ENCODE data around the gene ZNF83. TPM values are rescaled to one million over a fixed set of nuclear protein-coding genes. Genes with fewer than 3 reads are reported as not detected.

ZNF83 gene
- total RNA-seq, 1 donor from 2014 or later = 43.7 TPM

DNA sequence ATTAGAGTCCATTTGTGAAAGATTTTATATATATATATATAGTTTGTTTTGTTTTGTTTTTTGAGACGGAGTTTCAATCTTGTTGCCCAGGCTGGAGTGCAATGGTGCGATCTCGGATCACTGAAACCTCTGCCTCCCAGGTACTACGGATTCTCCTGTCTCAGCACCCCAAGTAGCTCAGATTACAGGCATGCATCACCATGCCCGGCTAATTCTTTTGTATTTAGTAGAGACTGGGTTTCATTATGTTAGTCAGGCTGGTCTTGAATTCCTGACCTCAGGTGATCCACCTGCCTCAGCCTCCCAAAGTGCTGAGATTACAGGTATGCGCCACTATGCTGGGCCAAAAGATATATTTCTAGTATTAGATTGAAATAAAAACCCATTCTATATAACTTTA, 72.0 kb downstream of the ZNF83 start:
- TF ChIP-seq, protein P1, sequence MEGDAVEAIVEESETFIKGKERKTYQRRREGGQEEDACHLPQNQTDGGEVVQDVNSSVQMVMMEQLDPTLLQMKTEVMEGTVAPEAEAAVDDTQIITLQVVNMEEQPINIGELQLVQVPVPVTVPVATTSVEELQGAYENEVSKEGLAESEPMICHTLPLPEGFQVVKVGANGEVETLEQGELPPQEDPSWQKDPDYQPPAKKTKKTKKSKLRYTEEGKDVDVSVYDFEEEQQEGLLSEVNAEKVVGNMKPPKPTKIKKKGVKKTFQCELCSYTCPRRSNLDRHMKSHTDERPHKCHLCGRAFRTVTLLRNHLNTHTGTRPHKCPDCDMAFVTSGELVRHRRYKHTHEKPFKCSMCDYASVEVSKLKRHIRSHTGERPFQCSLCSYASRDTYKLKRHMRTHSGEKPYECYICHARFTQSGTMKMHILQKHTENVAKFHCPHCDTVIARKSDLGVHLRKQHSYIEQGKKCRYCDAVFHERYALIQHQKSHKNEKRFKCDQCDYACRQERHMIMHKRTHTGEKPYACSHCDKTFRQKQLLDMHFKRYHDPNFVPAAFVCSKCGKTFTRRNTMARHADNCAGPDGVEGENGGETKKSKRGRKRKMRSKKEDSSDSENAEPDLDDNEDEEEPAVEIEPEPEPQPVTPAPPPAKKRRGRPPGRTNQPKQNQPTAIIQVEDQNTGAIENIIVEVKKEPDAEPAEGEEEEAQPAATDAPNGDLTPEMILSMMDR (IDR thresholded peaks at IDR 0.05) = no peak
- Histone ChIP-seq H3K4me3 (no peak overlapping the region), H3K4me1 (no peaks in the 10 kb centered on the region), H3K36me3 (no peaks in the 10 kb centered on the region), H3K27me3 (no peaks in the 10 kb centered on the region), H3K27ac (no peak overlapping the region), H3K9me3 (peaks cover 25% of the 10 kb centered on the region)
- intact Hi-C loops (cut with DNase I) = no loop called here
- ATAC-seq (no peak), DNase-seq (no peak)

Other genes with a start within 250 kb of the ZNF83 start
- gene ZNF528, start 240.5 kb downstream of the ZNF83 start, total RNA-seq = 21.7 TPM
- gene ZNF534, start 209.2 kb downstream of the ZNF83 start, total RNA-seq = 0.29 TPM
- gene ZNF578, start 184.8 kb downstream of the ZNF83 start, total RNA-seq = 1.5 TPM
- gene ZNF808, start 110.7 kb downstream of the ZNF83 start, total RNA-seq = 33.3 TPM
- 18.5 TPM for gene ZNF701, start 68.1 kb downstream of the ZNF83 start, total RNA-seq
- 23.2 TPM for gene ZNF611, start 96.7 kb upstream of the ZNF83 start, total RNA-seq
- gene ZNF600, start 148.4 kb upstream of the ZNF83 start, total RNA-seq = 13.1 TPM
- 18.6 TPM for gene ZNF28, start 183.3 kb upstream of the ZNF83 start, total RNA-seq
- 11.8 TPM for gene ZNF468, start 219.3 kb upstream of the ZNF83 start, total RNA-seq

All from upper lobe of right lung (tissue), 1 donor.